H9 (cell line): ENCODE results near the gene TCFL5. TPM values are rescaled to one million over a fixed set of nuclear protein-coding genes. Genes with fewer than 3 reads are reported as not detected.

Source experiments
- DNase-seq: peaks from one replicate; pipeline ENCODE4 v3.0.0-alpha.2; 2017
- H2AFZ ChIP-seq: one replicate; pipeline ENCODE4 v1.6.1; 2013; ENCODE audit warnings: mild to moderate bottlenecking, low read length, control low read depth, moderate library complexity
- H2AK5ac ChIP-seq: 2 replicates; pipeline ENCODE4 v1.6.1; 2013; ENCODE audit warnings: low read length, control low read depth, mixed read lengths; ENCODE audit not compliant: insufficient read length
- H2BK120ac ChIP-seq: one replicate; pipeline ENCODE4 v1.6.1; 2013; ENCODE audit warnings: low read depth, mild to moderate bottlenecking, low read length, control low read depth, inconsistent platforms; ENCODE audit not compliant: poor library complexity, severe bottlenecking
- H2BK12ac ChIP-seq: 2 replicates; pipeline ENCODE4 v1.6.1; 2013; ENCODE audit warnings: low read length, control low read depth, mixed read lengths, low read depth; ENCODE audit not compliant: insufficient read length
- H2BK15ac ChIP-seq: 2 replicates; pipeline ENCODE4 v1.6.1; 2013; ENCODE audit warnings: low read depth, low read length, control low read depth
- H2BK20ac ChIP-seq: one replicate; pipeline ENCODE4 v1.6.1; 2013; ENCODE audit warnings: low read depth, mild to moderate bottlenecking, low read length, control low read depth, inconsistent platforms; ENCODE audit not compliant: poor library complexity, severe bottlenecking
- H2BK5ac ChIP-seq: 2 replicates; pipeline ENCODE4 v1.6.1; 2013; ENCODE audit warnings: low read length, control low read depth, mixed read lengths; ENCODE audit not compliant: insufficient read length
- H3K14ac ChIP-seq: 2 replicates; pipeline ENCODE4 v1.6.1; 2013; ENCODE audit warnings: low read length, control low read depth; ENCODE audit not compliant: insufficient read depth
- H3K18ac ChIP-seq: 2 replicates; pipeline ENCODE4 v1.6.1; 2013; ENCODE audit warnings: low read depth, mild to moderate bottlenecking, mixed read lengths, low read length, control low read depth; ENCODE audit not compliant: insufficient read length
- H3K23ac ChIP-seq: 2 replicates; pipeline ENCODE4 v1.6.1; 2013; ENCODE audit warnings: low read length, control low read depth, mixed read lengths, low read depth; ENCODE audit not compliant: insufficient read length
- H3K23me2 ChIP-seq: 2 replicates; pipeline ENCODE4 v1.6.1; 2013; ENCODE audit warnings: low read depth, mild to moderate bottlenecking, mixed read lengths, low read length, control low read depth; ENCODE audit not compliant: insufficient read length, poor library complexity, severe bottlenecking
- H3K27ac ChIP-seq: 2 replicates; pipeline ENCODE4 v1.5.1; 2013; ENCODE audit warnings: low read length, control low read depth, mixed read lengths, low read depth; ENCODE audit not compliant: insufficient read length
- H3K27me3 ChIP-seq: 2 replicates; pipeline ENCODE4 v1.6.1; 2013; ENCODE audit warnings: low read length, control low read depth, inconsistent platforms; ENCODE audit not compliant: insufficient read depth
- H3K4ac ChIP-seq: 2 replicates; pipeline ENCODE4 v1.6.1; 2013; ENCODE audit warnings: low read depth, mild to moderate bottlenecking, control low read depth, inconsistent platforms, low read length, moderate library complexity
- H3K4me1 ChIP-seq: 2 replicates; pipeline ENCODE4 v1.6.1; 2013; ENCODE audit warnings: low read length, control low read depth, inconsistent platforms; ENCODE audit not compliant: insufficient read depth
- H3K4me2 ChIP-seq: 2 replicates; pipeline ENCODE4 v1.6.1; 2013; ENCODE audit warnings: low read length, control low read depth, mixed read lengths; ENCODE audit not compliant: insufficient read length, insufficient read depth
- H3K56ac ChIP-seq: 2 replicates; pipeline ENCODE4 v1.6.1; 2013; ENCODE audit warnings: low read depth, mild to moderate bottlenecking, mixed read lengths, low read length, control low read depth; ENCODE audit not compliant: insufficient read length
- H3K79me1 ChIP-seq: 2 replicates; pipeline ENCODE4 v1.6.1; 2013; ENCODE audit warnings: low read depth, mild to moderate bottlenecking, moderate library complexity, low read length, control low read depth, inconsistent platforms; ENCODE audit not compliant: insufficient read depth, poor library complexity, severe bottlenecking
- H3K79me2 ChIP-seq: 2 replicates; pipeline ENCODE4 v1.6.1; 2013; ENCODE audit warnings: low read length, control low read depth, inconsistent platforms; ENCODE audit not compliant: insufficient read depth
- H3K9ac ChIP-seq: 2 replicates; pipeline ENCODE4 v1.6.1; 2013; ENCODE audit warnings: low read length, control low read depth, mixed read lengths; ENCODE audit not compliant: insufficient read length; ENCODE audit errors: extremely low read depth
- H3K9me3 ChIP-seq: one replicate; pipeline ENCODE4 v1.6.1; 2013; ENCODE audit warnings: low read depth, low read length, inconsistent platforms; ENCODE audit not compliant: control insufficient read depth
- H3T11ph ChIP-seq: one replicate; pipeline ENCODE4 v1.6.1; 2013; ENCODE audit warnings: mild to moderate bottlenecking, low read length, control low read depth, inconsistent platforms
- H4K20me1 ChIP-seq: one replicate; pipeline ENCODE4 v1.6.1; 2013; ENCODE audit not compliant: control insufficient read depth, insufficient read length, insufficient read depth
- H4K5ac ChIP-seq: 2 replicates; pipeline ENCODE4 v1.6.1; 2013; ENCODE audit warnings: low read depth, mild to moderate bottlenecking, mixed read lengths, low read length, control low read depth; ENCODE audit not compliant: insufficient read length
- H4K8ac ChIP-seq: replicated peaks from 2 replicates; pipeline ENCODE4 v1.6.1; 2013; ENCODE audit warnings: low read length, control low read depth, mixed read lengths, low read depth; ENCODE audit not compliant: insufficient read length
- H4K91ac ChIP-seq: 2 replicates; pipeline ENCODE4 v1.6.1; 2013; ENCODE audit warnings: low read depth, mild to moderate bottlenecking, moderate library complexity, mixed read lengths, low read length, control low read depth; ENCODE audit not compliant: insufficient read length
- H3K27ac Mint-ChIP-seq, 3 experiments: 2 replicates in 2 of 3; 3 replicates in 1 of 3; pipeline ENCODE4 v1.8.0; 2020 to 2021; ENCODE audit warnings: mixed read lengths in 3 of 3, mild to moderate bottlenecking in 1 of 3, moderate library complexity in 1 of 3
- H3K27me3 Mint-ChIP-seq: 2 replicates; pipeline ENCODE4 v1.8.0; 2021; ENCODE audit warnings: low read depth, mild to moderate bottlenecking, moderate library complexity, mixed read lengths
- H3K36me3 Mint-ChIP-seq, 3 experiments: 2 replicates in 2 of 3; 3 replicates in 1 of 3; pipeline ENCODE4 v1.8.0; 2020 to 2021; ENCODE audit warnings: low read depth in 3 of 3, mixed read lengths in 3 of 3; ENCODE audit not compliant: insufficient read depth in 1 of 3
- H3K4me1 Mint-ChIP-seq, 2 experiments: 2 replicates each; pipeline ENCODE4 v1.8.0; 2020; ENCODE audit warnings: mixed read lengths in 2 of 2
- H3K4me3 Mint-ChIP-seq, 2 experiments: 2 replicates in 1 of 2; 3 replicates in 1 of 2; pipeline ENCODE4 v1.8.0; 2020 to 2021; ENCODE audit warnings: mild to moderate bottlenecking in 2 of 2, mixed read lengths in 2 of 2, moderate library complexity in 1 of 2
- H3K9me3 Mint-ChIP-seq, 2 experiments: 2 replicates in 1 of 2; 3 replicates in 1 of 2; pipeline ENCODE4 v1.8.0; 2020; ENCODE audit warnings: mild to moderate bottlenecking in 2 of 2, mixed read lengths in 2 of 2, moderate library complexity in 1 of 2
- WGBS: extraction: QIAGEN DNeasy Blood & Tissue Kit; methylation state at CpG from one replicate; pipeline ENCODE4 v1.1.7; 2013; ENCODE audit warnings: missing lambda C conversion rate, low lambda C conversion rate, mixed read lengths; ENCODE audit not compliant: insufficient read length; ENCODE audit errors: extremely low coverage; 5-methylcytosine and 5-hydroxymethylcytosine counted together
- total RNA-seq: library from RNA; stranded (reverse); gene quantifications from 2 replicates; pipeline ENCODE4 v1.2.1, GENCODE V29; 2021
- TF ChIP-seq, protein P1 (sequence below): fragments of 200-600 bp; sonication (generic); conservative IDR thresholded peaks from 3 replicates; pipeline ENCODE4 v1.8.0; 2021; ENCODE audit warnings: antibody characterized with exemption, mild to moderate bottlenecking

Gene TCFL5
- total RNA-seq, 1 experiment from 2014 or later = 16.4 TPM

DNA sequence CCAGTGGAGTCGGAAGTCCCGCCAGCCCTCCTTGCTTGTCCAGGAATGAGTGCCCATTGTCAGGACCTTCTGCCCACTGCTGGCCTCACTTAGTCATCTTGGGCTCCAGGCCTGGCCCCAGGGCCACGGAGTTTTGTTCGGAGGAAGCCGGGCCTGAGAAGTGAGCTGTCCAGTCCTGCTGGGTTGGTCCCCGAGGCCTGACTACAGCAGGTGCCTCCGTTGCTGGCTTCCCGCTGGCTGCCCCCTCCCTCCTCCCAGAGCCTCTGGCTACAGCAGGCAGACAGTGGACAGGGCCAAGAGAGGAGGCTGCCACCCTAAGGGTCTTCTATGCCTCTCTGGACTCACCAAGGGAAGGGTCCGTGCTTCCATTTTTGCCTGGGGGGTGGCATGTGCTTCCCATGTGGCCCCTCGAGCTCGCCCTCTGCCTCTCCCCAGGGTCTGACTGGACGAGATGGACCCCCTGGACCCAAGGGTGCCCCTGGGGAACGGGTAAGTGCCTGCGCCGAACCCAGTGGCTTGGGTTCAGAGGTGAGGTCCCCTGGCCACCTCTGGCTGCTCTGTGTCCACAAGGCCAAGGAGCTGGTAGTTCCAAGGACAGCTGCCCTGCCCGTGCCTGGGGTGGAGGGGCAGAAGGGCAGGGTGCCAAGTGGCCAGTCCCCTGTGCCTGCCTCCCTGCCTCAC is 42.0 kb downstream of the TCFL5 start:
- Histone ChIP-seq H3K4me2 (no peak overlapping the region), H2BK12ac (no peak overlapping the region), H4K20me1 (no peaks in the 10 kb centered on the region), H3K79me1 (no peaks in the 10 kb centered on the region), H3K23me2 (peaks cover 16% of the 10 kb centered on the region), H3K9me3 (no peaks in the 10 kb centered on the region), H3K4ac (no peak overlapping the region), H3K14ac (no peak overlapping the region), H4K8ac (no peak overlapping the region), H2BK120ac (no peak overlapping the region), H3K23ac (no peak overlapping the region), H2BK15ac (no peak overlapping the region), H3K4me1 (no peaks in the 10 kb centered on the region; the same call in 1 of the 2 replicates), H3K18ac (no peak overlapping the region), H2BK20ac (no peak overlapping the region), H3K9ac (no peak overlapping the region), H3K27ac (no peak overlapping the region), H3K56ac (no peak overlapping the region), H2AK5ac (no peak overlapping the region), H2BK5ac (no peak overlapping the region), H4K91ac (no peak overlapping the region), H2AFZ (no peak overlapping the region), H4K5ac (no peak overlapping the region), H3T11ph (no peak overlapping the region), H3K27me3 (no peaks in the 10 kb centered on the region), H3K79me2 (no peaks in the 10 kb centered on the region)
- Mint-ChIP-seq H3K36me3 (peaks cover 0 to 5% (median 0%) of the 10 kb centered on the region in 3 experiments; a peak in 1 of 7 replicates), H3K4me3 (no peak overlapping the region), H3K27ac (no peak overlapping the region), H3K27me3 (peaks cover 5% of the 10 kb centered on the region), H3K4me1 (peaks cover 21 to 25% of the 10 kb centered on the region in 2 experiments), H3K9me3 (no peaks in the 10 kb centered on the region)
- DNase-seq = no peak
- no CpG with 5 or more reads among the region's 16 CpGs for WGBS
- TF ChIP-seq, protein P1, sequence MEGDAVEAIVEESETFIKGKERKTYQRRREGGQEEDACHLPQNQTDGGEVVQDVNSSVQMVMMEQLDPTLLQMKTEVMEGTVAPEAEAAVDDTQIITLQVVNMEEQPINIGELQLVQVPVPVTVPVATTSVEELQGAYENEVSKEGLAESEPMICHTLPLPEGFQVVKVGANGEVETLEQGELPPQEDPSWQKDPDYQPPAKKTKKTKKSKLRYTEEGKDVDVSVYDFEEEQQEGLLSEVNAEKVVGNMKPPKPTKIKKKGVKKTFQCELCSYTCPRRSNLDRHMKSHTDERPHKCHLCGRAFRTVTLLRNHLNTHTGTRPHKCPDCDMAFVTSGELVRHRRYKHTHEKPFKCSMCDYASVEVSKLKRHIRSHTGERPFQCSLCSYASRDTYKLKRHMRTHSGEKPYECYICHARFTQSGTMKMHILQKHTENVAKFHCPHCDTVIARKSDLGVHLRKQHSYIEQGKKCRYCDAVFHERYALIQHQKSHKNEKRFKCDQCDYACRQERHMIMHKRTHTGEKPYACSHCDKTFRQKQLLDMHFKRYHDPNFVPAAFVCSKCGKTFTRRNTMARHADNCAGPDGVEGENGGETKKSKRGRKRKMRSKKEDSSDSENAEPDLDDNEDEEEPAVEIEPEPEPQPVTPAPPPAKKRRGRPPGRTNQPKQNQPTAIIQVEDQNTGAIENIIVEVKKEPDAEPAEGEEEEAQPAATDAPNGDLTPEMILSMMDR = no peak
